AG09309 (cell line): ENCODE data around the gene NOL12.

Experiments used
- DNase-seq: peaks from one replicate; pipeline ENCODE4 v3.0.0-alpha.2; 2010; ENCODE audit warnings: low read depth
- H3K4me3 ChIP-seq: 2 replicates; pipeline ENCODE4 v1.5.1; 2011; ENCODE audit warnings: mild to moderate bottlenecking, low read depth, low read length, moderate library complexity; ENCODE audit not compliant: control insufficient read depth
- TF ChIP-seq, protein P1 (sequence below): IDR thresholded peaks from 2 replicates; pipeline ENCODE4 v1.5.1; 2011; ENCODE audit warnings: mild to moderate bottlenecking, low read depth, low read length, inconsistent platforms; ENCODE audit not compliant: insufficient read depth, control insufficient read depth; ENCODE audit errors: missing control alignments

The NOL12 gene

GRCh38 chr22:37686002-37686982, at the start of gene NOL12:
Gene NOL12 (plus strand): TSS chr22:37686343. CDS start chr22:37686393, 50 bp downstream.
- TF ChIP-seq, protein P1, sequence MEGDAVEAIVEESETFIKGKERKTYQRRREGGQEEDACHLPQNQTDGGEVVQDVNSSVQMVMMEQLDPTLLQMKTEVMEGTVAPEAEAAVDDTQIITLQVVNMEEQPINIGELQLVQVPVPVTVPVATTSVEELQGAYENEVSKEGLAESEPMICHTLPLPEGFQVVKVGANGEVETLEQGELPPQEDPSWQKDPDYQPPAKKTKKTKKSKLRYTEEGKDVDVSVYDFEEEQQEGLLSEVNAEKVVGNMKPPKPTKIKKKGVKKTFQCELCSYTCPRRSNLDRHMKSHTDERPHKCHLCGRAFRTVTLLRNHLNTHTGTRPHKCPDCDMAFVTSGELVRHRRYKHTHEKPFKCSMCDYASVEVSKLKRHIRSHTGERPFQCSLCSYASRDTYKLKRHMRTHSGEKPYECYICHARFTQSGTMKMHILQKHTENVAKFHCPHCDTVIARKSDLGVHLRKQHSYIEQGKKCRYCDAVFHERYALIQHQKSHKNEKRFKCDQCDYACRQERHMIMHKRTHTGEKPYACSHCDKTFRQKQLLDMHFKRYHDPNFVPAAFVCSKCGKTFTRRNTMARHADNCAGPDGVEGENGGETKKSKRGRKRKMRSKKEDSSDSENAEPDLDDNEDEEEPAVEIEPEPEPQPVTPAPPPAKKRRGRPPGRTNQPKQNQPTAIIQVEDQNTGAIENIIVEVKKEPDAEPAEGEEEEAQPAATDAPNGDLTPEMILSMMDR, result no peak
- DNase-seq, result peak; percentile 48

GRCh38 chr22:37636949-37637273, 49.2 kb upstream of the NOL12 start:
- H3K4me3 ChIP-seq, result no peak overlapping the region
- DNase-seq, result no peak
- TF ChIP-seq, protein P1, result no peak

More at GRCh38 chr22:37686002-37686982, at the start of gene NOL12:
- peak within 1 kb of the TSS; percentile 90 for H3K4me3 ChIP-seq

GRCh38 chr22:37638391-37639069, 47.6 kb upstream of the NOL12 start:
- DNase-seq, result no peak
- TF ChIP-seq, protein P1, result no peak
- H3K4me3 ChIP-seq, result no peak overlapping the region

- no peak for DNase-seq
- H3K4me3 ChIP-seq, result peak within 1 kb of the TSS; percentile 62
- TF ChIP-seq, protein P1, result no peak
Observed at GRCh38 chr22:37639070-37639760, 46.9 kb upstream of the NOL12 start, which contains the start of gene SH3BP1. Gene SH3BP1 (plus strand): TSS chr22:37639669. CDS start chr22:37639788, 119 bp downstream.

GRCh38 chr22:37639771-37640590, 46.2 kb upstream of the NOL12 start:
- no peak for DNase-seq
- H3K4me3 ChIP-seq, result peak overlapping the region; percentile 62
- TF ChIP-seq, protein P1, result no peak
